NCI-H1105 (cell line): ENCODE results near the gene AUTS2.

Experiments used
- DNase-seq: peaks from one replicate; lab custom pipeline; 2025; lab: John Stamatoyannopoulos, UW

The AUTS2 gene

DNA sequence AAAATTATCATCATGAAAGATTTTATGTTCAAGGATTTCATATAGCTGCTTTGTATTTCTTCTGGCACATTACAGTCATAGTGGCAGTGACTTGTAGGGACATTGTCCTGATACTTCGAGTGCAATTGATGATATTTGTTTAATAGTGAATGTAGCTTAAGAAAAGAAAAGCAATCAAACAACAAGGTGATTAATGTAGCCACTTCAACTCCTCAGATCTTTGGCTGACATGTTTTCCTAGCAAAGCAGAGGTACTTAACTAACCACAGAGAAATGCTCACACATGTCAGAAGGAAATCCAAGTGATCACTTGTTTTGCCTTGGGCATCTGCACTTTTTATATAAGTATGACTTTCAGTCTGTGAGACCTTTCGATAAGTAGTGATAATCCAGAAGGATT lies 470.3 kb downstream of the AUTS2 start:
- no peak for DNase-seq

DNA sequence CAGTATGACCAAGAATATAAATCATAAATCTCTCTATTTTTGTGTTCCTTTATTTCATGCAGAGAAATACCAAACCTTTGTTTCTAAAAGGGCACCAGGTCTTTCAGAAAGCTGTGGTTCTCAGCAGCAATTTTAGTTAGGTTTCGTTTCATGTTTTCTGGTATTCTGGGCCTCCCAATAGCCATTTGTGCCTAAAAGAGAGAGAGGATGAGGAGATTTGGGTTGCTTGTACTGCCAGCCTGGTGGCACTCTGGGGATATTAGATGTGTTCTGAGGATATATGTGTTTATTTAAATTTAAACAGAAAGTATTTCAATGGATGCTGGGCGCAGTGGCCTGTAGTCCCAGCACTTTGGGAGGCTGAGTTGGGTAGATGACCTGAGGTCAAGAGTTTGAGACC lies 471.7 kb downstream of the AUTS2 start:
- DNase-seq, result no peak

DNA sequence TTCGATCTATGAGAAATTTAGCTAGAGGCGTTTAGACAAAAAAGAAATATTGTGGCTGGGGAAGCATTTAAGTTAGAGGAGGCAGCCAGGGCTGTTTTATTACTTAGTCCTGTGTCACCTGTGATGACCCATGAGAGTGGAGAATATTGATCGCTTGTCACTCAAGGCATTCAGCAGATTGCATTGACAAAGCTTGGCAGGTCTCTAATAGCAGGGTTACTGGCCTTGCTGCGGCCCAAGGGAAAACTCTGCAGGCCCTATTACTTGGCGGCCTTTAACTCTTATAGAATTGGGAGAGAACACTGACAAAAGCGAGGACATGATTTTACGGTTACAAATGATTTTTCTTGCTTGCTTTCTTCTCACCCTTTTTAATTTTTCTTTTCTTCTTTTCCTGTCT lies 473.5 kb downstream of the AUTS2 start:
- peak; percentile 69 for DNase-seq

DNA sequence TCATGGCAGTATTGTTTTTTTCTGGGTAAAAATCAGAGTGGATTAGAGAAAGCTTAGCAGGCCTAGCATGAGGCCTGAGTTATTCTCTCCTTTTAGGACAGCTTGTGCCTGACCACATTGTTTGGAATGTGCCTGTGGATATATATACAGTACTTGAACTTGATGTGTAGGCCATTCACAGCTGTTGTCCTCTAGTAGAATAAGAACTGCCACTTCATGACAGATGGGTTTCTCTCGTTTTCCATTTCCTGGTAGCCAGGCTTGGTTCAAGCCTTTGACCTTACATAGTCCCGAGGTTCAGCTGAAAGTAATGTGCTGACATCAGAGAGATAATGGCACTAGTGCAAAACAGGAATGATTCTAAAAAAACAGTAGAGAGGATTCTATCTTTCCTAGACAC lies 473.9 kb downstream of the AUTS2 start:
- no peak for DNase-seq

DNA sequence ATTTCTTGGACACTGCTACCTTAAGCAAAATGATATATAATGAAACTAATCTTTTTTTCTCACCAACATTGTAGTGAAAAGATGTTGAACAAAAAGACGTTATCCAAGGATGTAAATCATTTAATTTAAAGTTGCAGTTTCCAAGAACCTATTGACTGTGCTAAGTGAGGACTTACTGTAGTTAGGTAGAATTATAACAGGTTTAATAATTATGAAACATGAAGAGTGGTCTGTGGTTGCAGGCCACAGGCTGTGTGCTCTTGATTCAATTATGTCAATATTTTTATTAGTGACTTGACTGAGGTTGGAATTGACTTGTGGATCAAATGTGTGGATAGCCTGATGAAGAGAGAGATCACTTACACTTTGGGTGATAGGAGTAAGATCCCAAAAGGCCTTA lies 478.1 kb downstream of the AUTS2 start:
- DNase-seq, result no peak

DNA sequence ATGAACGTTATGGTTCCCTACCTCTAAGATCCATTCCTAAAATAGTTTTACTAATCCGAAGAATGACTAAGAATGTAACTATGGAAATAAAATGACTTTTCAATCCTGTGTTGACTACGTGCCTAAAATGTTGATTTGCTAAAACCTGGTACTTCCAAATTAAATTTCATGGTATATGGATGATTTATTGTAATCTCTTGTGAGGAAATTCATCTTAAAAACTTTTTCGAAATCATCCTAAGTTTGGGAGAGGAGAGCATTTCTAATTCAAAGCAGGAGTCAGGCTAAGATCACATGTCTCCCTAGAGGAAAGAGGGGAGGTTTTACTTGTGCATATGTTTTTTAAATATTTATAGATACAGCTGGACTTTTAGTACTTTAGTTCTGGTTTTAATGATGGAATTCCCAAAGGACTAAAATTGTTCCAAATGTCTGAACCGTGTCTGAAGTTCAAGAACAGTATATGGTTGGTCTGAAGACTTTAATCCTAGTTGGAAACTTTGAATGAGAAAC lies 483.9 kb downstream of the AUTS2 start:
- no peak for DNase-seq

DNA sequence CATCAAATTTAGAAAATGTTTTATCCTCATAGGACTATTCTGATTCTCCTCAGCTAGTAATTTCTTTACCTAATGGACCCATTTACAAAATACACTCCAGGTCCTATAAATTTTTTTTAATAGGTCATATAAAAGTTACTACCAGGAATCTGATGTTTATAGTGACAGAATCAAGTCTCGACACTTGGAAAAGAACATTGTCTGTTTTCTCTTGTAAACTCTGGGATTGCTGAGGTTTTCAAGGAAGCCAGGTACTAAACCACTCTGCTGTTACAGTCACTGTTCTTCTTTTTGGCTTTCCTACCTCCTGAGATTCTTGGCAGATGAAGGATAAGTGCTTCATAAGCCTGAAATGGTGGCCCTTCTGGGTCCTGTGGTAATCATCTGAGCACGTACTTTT lies 493.1 kb downstream of the AUTS2 start:
- DNase-seq, result no peak

DNA sequence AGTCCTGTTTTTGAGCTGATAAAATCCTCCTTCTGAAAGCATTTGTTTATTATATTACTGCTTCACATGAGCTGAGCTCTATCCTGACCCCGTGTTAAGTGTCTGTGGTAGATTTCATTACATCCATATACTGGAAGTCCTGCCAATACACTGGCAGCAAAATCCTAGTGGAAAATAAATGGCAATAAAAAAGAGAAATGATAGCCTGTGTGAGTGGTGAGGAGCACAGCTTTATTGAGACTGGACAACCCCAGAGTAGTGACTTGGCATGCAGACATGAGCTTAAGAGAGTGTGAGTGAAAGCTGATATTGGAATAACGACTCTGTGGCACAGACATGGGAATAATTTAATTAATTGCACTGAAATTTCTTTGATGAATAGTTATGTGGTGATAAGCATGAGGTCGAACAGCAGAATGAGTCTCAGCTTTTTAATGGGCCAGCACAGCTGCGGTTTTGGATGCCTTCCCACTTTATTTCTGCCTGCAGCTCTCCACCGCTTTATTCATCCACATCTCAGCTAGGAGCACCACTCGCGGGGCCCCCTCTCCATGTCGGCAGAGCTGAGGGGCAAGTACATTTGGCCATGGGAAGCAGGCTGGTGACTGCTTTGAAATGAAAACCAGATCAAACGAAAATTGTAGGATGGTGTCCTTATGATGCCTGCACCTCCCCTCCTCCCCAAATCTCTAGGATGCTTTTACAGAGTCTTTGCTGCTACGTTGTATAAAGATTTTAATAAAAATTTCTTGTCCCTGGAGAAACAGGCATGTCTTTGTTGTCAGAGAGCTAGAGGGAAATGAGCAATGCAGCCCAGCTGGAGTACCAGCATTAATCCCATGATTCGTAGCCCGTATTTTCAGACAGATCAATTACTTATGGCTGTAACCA lies 494.3 kb downstream of the AUTS2 start:
- peak; percentile 93 for DNase-seq

DNA sequence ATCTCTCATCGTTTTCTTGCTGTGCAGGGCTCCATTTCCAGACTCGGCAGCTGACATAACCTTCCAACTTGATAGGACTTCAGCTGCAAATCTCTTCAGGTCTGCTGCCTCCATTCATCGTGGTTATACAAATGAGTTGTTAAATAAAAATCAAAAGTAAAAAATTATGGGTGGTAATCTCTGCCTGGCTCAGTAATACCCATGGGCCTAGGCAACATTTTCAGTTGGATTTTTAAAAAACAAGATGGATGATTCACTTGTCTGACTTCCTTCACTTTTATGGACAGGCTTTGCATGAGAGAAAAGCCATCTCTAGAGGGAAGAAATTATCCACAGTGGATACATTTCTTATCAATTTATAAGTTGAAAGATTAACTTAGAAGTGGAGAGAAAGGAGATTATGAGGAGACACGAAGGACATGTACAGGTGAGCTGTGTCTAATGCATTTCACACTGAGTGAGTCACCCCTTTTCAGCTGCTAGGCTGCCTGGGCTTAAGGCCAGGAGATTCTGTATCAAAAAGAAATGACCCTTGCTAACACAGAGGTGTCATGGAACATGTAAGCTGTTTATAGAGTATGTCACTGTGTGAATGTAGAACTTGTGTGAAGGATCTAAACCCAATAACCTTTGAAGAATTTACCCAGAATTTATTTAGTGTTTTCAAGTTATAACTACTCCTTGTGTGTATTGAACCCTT lies 495.1 kb downstream of the AUTS2 start:
- peak; percentile 38 for DNase-seq

DNA sequence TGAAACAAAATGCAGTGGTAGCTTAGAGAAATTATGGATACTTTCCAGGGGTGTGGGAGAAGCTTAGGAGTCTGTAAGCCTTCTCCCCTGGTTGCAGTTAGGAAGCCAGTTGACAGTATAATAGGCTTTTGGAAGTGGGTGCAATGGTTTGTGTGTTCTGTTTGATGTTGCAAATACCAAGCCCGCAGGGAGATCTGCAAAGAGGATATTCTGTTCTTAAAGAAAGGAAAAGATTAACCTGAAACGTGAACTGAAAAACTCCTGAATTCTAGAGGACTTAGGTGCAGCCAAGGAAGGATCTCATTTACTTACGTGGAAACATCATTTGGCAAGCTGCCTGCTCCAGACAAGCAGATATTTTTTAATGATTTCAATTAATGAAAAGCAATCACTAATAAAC lies 496.6 kb downstream of the AUTS2 start:
- DNase-seq, result no peak

DNA sequence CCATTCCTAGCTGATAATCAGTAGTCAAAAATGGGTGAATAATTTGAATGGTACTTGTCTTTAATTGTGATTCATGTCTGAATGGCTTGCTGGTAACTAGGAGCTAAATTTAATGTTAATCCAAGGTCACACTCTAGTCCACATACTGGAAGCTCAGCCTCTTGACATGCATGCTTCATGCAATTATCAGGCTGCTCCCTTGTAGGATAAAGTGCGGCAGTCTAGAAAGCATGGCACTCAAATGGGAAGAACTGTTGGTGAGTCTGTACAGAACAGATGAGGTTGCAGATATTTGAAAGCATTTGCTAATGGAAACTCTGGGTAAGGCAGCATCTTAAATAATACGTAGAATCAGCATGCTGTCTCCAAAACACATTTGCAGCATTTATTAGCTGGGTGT lies 499.4 kb downstream of the AUTS2 start:
- DNase-seq, result peak; percentile 51

DNA sequence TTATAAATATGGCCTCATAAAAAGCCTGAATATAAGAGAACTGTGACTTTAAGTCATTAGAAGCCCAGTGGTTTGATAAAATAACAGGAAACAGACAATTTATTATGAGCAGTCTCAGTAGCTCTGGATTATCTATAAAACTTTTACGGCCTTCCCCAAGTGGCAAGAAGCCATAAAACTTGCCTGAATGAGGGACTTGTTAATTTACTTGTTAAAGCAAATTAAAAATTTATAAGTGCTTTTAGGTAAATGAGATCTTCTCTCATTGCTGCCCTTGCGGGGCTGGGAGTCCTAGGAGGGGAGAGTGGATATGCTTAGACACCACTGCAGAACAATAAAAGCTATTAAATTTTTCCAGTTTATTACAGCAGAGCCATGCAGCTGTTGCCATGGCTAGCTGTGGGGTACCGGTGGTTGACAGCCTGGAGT lies 499.9 kb downstream of the AUTS2 start:
- peak; percentile 70 for DNase-seq

DNA sequence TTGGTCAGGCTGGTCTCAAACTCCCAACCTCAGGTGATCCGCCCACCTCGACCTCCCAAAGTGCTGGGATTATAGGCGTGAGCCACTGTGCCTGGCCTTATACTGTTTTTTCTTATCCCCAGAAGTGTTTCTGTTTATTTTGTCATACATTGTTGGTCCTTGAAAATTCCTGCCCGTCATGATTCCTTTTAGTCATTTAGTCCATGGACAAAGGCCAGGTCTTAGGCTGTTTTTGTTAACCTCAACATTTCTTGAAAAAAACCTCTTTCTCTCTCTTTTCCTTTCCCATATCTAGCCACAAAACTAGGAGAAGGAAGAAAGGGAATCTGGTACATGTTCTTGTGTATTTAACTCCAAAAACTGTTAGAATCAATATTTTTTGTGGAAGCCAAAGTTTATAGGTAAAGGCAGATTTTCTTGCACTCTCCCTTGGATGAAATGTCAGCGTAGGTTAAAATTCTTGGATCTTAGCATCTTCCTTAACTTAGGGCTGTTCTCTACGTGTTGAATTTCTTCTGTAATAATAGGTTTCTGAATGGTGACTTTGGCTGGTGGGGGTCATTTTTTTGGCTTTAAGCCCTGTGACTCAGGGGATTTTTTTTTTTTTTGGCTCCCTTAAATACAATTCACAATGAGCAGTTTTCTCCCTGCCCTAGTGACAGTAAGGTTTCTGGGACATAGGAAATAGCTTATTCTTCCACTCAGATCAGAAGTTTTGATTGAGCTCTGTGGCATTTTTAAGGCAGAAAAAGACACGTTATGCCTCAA lies 500.8 kb downstream of the AUTS2 start:
- DNase-seq, result no peak

DNA sequence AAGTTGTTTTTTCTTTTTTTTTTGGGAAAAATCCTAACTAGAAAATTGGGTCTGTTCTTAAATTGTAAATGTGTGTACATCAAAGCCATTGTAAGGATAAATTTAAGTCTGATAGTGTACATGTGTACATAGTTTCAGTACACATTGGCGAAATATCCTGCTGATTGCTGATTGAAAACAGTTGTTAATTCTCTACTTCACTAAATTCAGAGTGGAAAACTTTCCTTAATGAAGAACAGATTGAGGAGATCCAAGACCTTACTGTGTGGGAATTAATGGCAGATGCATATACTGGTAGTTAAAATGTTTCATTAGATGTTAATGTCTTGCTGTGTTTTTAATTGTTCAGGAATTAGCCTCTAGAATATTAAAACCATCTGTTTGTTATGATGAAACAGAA lies 506.0 kb downstream of the AUTS2 start:
- DNase-seq, result no peak

DNA sequence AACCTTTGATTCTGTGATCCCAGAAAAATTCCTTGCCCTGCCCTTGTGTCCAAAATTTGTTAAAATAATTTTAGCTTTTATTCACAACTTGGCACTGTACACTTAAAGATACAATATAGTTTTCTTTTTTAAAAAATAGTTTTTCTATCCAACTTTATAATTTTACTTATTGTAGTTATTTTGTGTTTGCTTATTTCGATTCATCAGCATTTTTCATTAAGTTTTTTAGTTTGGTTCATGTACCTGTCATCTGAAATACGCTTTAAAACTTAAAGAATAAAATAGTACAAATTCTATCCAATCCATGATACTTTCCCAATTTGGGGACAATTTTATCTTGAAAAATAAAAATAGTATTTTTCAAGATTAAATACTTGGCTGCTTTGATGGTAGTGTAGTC lies 514.8 kb downstream of the AUTS2 start:
- no peak for DNase-seq

DNA sequence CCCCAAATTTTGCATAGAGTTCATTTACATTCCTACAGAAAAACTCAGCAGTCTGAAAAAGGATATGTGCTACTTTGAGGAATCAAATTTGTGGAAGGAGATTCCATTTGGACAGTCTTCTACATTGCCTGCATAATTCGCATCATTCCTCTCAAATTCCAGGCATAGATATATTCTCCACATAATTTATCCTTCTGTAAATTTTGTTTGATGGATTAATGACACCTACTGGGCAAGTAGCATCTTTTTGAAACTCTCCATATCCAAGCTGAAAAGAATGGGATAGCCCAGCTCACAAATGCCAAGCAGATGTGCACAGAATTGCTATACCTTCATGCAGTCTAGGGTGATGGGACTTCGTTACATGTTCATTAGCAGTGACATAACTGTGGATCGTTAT lies 515.3 kb downstream of the AUTS2 start:
- no peak for DNase-seq

DNA sequence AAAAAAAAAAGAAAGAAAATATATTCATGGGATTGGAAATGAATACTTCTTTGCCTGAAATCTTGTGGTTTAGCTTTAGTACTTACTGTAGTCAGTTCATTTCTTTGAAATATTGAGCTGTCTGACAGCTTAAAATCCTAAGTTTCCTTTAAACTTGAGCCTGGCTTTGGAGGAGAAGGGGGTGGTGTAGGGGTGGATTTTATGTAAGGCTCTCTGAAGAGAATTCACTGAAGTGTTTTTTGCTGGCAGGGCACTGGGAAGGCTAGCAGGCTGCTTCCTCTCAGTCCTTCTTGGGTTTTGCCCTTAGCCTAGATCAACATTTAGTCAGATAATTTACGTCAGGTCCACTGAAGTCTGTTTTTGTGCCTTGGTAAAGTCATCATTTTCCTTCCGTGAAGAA lies 516.5 kb downstream of the AUTS2 start:
- no peak for DNase-seq

DNA sequence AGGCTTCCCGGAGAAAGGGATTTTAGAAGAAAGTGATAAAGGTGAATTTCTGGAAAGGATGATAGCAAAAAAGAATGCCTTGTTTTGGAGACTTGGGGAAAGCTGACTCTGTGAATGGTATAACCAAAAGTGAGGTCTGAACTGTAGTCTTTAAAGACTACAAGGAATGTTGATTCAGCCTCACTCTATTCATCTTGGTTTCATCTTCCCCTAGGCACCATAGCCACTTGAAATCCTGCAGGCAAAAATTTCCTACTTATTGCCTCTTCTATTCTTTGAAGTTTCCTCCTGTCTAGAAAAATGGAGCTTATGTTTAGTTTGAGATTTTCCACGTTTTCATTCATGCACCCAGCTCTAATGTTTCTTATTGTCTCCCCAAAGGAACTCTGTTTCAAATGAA lies 518.0 kb downstream of the AUTS2 start:
- DNase-seq, result no peak

DNA sequence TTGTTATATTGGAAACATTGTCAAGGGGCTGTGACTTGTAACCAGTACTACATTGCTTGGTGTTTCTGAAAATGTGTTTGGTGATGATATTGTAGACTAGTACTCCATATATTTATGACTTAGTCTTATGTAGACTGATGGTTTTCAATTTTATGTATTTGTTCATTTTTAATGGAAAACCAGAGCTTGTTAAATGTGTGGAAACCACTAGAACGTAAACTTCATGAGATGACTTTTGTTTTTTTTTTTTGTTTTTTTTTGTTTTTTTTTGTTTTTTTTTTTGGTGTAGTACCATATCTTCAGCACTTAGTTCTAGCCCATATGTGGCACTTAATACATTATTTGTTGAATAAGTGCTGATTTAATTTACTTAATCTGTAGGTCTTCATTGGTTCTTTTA lies 518.6 kb downstream of the AUTS2 start:
- DNase-seq, result no peak

DNA sequence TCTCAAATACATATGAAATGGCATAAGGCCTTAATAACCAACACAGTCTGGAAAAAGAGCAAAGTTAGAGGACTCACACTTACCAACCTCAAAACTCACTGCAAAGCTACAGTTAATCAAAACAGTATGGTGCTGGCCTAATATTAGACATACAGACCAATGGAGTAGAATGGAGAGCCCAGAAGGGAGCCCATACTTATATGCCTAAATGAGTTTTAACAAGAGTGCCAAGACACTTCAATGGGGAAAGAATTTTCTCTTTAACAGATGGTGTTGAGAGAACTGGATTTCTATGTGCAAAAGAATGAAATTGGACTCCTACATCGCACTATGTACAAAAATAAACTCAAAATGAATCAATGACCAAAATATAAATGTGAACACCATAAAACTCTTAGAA lies 522.6 kb downstream of the AUTS2 start:
- no peak for DNase-seq

DNA sequence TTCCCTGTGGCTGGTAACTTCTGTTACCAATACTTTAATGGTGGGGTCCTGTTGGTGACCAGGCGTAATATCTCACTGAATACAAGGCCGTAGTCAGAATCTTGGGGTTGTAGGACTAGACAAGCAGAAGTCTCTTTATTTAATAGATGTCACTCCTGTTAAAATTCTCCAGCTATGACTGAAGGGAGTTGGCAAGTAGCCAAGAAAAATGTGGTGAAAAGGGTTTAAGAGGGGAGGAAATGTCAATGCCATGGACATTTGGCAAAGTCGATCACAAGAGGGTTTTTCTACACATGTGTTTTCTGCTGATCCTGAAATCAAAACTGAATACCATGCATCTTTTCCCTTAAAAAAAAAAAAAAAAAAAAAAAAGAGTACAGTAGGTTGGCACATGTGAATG lies 533.5 kb downstream of the AUTS2 start:
- peak; percentile 31 for DNase-seq

DNA sequence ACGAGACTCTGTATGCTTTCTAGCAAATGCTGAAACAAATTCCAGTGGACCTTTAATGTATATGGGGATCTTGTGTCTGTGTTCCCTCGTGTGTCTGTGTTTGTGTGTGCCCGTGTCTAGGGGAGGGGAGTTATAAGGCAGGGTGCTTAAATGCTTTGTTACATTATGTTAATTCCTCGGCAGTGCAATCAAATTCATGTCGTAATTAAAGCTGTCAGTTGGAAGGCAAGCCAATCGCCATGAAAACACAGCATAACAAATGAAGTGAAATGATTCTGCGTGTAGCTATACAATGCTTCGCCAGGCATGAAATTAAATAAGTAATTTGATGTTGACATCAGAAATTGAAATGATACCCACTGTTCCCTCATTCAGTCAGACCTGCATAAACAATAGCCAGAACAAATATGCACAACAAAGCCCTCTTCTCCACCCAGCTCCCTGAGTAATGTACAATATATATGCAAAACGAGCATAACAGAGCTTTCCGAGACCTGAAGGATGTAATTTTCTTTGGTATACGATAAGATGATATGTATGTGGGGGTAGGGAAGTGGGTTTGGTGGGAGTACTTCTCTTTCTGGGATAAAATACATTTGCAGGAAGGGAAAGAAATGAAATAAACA lies 534.1 kb downstream of the AUTS2 start:
- DNase-seq, result no peak
